Measurements from ENCODE around the gene CCDC32.

Gene CCDC32

DNA sequence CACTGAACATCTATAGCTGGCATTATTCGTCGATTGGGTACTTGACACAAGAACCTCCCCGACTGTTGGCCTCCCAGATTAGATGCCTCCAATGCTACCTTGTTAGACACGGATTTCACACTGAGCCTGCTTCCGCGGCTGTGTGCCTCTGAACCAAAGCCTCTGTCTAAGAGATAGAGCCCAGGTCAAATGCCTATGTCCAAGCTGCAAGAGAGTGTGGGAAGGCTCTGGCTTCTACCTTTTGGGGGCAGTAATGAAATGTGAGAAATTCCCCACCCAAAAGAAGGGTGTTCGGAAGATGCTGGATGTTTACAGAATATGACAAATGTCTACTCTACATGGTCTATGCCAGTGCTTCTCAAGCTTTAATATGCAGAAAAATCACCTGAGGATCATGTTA is 2.3 kb upstream of the CCDC32 start:
- no peak for DNase-seq (ENCODE audit: low read depth in 2 of 2)

GRCh38 chr15:40565333-40566238 is 744 bp upstream of the CCDC32 start:
- no peak for DNase-seq (ENCODE audit: low read depth in 2 of 2)

DNA sequence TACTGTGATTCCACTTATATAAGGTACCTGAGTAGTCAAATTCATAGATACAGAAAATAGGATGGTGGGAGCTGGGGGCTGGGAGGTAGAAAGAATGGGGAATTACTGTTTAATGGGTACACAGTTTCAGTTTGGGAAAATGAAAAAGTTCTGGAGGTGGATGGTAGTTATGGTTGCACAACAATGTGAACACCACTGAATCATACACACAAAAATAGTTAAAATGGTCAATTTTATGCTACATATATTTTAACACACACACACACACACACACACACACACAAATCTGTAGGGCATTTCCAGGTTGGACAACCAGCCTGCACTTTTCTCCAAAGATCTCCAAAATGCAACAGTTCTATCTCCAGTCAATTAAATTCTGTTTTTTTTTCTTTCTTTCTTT is 1.4 kb downstream of the CCDC32 start:
- DNase-seq (ENCODE audit: low read depth in 2 of 2), result no peak

DNA sequence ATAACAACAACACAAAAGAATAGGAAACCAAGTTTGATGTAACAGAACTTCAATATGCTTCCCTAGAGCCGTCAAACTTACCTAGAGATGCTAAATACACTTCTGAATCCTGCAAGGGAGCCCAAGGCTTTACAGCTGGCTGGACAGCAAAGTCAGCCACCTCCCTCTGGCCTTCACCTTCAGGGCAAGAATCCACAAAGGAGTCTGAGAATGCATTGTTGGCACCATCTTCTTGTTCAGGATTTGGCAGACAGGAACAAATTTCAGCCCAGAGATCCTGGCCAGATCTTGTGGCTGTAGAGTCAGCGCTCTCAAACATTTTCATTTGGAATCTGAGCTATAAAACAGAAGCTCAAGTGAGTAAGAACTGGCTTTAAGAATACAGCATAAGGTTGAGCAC is 2.2 kb downstream of the CCDC32 start:
- DNase-seq (ENCODE audit: low read depth in 2 of 2), result no peak

GRCh38 chr15:40558952-40559742 is 5.7 kb downstream of the CCDC32 start:
- no peak for DNase-seq (ENCODE audit: low read depth in 2 of 2)

- DNase-seq (ENCODE audit: low read depth in 2 of 2), result no peak
Observed at GRCh38 chr15:40555876-40556275, 9.0 kb downstream of the CCDC32 start.

GRCh38 chr15:40554161-40554525 is 10.7 kb downstream of the CCDC32 start:
- no peak for DNase-seq (ENCODE audit: low read depth in 2 of 2)

DNA sequence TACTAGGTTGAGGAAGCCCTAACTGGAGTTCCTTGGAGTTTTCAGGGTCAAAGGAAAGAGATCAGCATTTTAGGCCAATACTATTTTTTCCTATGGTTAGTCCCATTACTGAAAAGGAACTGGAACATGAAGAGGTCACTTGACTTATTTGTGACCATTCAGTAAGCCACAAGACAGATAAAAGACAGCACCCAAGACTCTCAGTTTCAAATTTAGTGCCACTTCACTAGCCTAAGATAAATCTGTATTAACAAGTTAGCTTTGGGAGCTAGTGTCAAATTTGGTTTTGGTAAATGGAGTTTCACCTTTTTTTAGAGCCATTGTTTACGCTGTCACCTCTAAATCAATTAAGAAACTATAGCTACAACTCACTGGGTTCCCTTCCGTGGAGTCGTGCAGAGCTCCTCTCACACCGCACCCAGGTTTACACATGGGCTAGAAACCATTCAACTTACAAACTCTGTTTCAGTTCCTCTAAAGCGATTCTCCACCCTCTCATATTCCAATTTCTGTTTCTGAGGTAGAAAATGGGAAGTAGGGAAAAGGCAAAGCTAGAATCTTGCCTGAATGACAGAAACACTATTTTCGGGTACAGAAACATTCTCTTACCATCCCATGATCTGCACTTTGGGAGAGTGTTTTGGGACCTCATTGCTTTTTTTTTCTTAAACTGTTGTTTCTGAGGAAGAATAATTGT is 14.4 kb downstream of the CCDC32 start:
- no peak for DNase-seq (ENCODE audit: low read depth in 2 of 2)

DNA sequence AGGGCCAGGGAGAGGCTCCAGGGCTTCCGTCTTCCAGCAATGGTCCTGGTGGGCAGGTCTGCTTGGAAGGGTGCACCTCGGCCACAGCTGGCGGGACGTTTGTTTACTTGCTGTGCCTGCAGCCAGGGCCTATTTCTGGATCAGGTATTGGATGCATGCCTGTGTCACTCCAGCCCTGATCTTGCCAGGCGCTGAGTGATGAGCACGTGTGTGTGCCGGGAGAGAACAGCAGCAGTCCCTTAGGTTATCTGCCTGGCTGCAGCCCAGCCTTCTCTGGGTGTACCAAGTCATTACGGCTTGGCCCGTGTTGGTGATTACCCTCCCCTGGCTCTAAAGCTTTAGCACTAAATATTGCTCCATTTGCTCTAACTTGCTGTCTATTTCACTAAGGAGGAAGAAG is 14.9 kb downstream of the CCDC32 start:
- DNase-seq (ENCODE audit: low read depth in 2 of 2), result no peak

DNA sequence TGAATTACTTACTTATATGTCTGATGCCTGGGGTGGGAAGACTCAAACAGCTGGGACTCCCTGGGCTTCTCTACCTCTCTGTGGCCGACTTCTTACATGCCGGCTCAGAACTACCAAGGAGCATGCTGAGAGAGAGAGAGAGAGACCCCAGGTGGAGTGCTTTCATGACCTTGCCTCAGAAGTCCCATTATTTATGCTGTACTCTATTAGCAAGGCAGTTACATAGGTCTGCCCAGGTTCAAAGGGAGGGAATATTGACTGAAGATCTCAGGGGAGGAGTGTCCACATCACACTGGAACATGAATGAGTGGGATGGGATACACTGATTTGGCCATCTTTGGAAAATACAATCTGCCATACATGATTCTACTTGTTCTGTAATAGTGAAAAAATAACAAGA is 16.2 kb downstream of the CCDC32 start:
- DNase-seq (ENCODE audit: low read depth in 2 of 2), result no peak

DNA sequence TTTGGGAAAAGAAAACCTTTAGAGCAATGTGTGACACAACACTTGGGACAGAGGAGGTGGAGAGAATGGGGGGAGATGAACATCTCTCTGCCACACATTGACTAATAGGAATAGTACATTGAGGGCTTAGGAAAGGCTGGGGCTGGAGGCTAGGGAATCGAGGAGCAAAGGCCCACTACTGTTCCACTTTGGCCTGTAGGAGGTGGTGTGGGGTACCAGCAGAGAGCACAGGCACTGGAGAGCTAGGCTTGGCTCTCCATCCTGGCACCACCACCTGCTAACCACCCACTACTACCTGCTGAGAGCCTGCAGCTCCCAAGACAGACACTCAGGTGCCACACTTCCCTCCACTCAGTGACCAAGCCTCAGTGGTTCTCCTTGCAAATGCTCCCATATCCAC is 19.4 kb downstream of the CCDC32 start:
- DNase-seq (ENCODE audit: low read depth in 2 of 2), result no peak

DNA sequence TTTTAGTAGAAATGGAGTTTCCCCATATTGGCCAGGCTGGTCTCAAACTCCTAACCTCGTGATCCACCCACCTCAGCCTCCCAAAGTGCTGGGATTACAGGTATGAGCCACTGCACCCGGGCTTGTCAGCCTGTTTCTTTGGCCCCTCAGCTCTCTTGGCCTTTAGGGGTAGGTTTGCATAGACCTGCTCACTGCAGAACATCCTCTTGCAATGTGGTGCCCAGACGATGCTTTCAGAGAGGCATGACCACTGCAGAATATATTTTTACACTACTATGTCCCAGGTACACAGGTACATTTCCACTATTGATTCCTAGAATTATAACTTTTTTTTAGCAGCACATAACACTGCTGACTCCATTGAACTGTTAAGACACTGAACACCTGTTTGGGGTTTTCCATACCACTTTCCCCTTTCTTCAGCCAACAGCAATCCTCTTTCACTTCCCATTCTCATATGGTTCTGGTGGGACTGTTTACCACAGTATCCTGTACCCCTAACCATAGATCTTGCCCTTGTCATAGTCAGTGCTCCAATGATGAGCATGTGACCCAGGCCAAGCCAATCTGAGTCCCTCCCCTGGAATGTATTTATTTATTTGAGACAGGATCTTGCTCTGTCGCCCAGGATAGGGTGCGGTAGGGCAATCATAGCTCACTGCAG is 21.1 kb downstream of the CCDC32 start:
- DNase-seq (ENCODE audit: low read depth in 2 of 2), result no peak

DNA sequence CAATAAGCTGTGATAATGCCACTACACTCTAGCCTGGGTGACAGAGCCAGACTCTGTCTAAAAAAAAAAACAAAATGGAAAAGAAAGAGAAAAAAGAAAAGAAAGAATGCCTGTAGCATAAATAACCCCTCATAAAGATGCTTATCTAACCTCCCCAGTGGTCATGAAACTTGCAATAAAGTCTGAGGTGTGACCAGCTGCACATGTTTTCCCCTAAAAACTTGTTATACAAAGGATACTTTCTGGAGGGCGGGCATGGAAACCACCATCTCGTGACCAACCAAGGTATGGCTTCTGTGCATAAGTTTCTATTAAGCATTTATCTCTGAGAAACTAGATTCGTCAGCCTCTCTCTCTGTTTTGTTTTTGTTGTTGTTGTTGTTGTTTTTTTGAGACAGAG is 21.8 kb downstream of the CCDC32 start:
- no peak for DNase-seq (ENCODE audit: low read depth in 2 of 2)

- DNase-seq (ENCODE audit: low read depth in 2 of 2), result no peak
Observed at GRCh38 chr15:40538976-40539375, 25.9 kb downstream of the CCDC32 start.

DNA sequence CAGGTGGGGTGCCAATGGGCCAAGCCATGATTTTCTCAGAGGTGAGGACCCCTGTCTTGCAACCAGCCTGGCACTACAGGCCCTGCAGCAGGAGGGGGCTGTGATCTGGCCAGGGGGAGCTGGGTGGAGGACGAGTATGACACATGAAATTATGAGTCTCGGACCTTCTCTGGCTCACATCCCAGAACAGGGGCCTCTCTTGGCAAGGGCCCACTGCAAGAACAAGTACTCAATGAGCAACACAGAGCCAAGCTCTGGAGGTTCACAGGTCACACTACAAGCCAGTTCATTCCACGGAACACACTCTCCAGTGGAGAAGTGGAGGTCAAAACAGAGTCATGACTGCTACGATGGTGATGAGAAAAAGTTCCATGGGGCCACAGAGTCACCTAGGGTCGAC is 28.3 kb downstream of the CCDC32 start:
- DNase-seq (ENCODE audit: low read depth in 2 of 2), result no peak

DNA sequence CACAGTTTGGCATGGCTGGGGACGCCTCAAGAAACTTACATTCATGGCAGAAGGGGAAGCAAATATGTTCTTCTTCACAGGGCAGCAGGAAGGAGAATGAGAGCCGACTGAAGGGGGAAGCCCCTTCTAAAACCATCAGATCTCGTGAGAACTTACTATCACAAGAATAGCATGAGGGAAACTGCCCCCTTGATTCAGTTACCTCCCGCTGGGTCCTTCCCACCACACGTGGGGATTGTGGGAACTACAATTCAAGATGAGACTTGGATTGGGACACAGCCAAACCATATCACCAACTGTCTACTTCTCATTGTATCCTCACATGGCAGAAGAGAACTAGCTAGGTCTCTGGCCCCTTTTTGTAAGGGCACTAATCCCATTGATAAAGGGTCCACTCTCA is 30.5 kb downstream of the CCDC32 start:
- no peak for DNase-seq (ENCODE audit: low read depth in 2 of 2)

DNA sequence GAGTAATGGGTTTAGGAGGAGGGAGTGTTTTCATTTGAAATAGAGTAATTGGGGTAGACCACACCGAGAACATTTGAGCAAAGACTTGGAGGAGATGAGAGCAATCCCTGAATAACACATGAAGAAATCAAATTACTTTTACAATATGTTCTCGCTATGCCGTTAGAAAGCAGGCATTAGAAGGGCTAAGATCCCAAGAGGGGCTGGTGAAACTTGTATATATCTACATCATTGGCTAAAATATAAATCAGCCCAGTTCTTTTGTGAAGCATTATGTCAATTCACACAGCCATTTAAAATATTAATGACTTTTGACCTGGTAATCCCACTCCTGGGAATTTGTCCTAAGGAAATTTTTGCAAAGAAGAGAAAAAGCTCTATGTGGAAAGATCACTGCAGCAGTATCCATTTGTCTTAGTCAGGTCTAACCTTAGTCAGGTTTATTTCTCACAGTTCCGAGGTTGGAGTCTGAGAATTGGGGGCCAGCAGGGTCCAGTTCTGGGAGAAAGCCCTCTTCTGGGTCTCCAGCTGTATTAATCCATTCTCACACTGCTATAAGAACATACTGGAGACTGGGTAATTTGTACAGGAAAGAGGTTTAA is 31.0 kb downstream of the CCDC32 start:
- no peak for DNase-seq (ENCODE audit: low read depth in 2 of 2)

DNA sequence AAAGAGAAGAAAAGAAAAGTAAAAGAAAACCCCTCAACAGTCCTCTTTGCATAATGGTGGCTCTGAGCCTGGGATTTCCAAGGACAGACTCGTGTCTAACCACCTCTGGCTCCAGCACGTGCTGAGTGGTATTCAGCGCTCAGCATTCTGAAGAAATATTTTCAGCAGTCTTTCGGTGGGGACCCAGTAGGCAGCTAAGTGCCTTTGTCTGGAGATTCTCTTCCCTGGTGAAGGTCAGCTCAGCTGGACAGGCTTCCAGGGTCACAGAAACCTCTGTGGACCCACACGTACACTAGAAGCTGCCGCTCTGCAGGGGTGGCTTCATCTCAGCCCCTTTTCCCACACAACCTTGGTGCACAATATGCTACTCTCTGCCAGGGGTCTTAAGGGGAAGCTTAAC is 36.0 kb downstream of the CCDC32 start:
- no peak for DNase-seq (ENCODE audit: low read depth in 2 of 2)

DNA sequence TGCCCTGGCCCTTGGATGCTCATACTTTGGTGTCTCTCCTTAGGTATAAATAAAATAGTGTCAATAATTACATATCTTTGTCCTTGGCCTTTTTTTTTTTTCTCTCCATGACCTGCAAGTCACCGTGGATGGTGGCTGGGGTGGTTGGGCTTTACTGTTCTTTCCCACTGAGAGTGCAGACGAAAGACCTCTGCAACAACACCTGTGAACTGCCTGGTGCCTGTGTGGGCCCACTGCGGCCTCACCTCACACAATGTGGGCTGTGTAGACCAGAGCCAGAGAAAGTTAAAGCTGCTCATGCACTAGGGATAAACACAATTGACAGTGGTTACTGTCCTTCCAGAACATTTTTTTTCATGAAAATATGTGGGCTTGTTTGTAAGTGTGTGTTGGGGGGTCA is 39.0 kb downstream of the CCDC32 start:
- DNase-seq (ENCODE audit: low read depth in 2 of 2), result no peak

GRCh38 chr15:40523611-40524010 is 41.2 kb downstream of the CCDC32 start:
- no peak for DNase-seq (ENCODE audit: low read depth in 2 of 2)

DNA sequence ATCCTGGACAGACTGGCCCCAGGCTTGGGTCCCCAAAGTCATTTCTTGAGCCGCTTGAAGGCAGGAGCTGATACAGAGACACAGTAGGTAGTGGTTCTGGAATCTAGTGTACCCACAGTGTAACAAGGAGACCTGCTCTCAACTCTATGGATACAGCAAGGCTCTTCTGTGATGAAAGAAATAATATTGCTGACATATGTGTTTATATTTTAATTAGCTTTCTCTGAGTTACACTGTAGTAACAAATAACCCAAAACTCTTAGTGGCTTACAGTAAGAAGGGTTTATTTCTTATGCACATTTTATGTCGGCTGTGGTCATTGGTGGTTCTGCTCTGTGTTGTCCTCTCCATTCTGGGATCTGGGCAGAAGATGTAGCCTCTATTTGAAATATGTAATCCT is 48.5 kb downstream of the CCDC32 start:
- DNase-seq (ENCODE audit: low read depth in 2 of 2), result no peak

DNA sequence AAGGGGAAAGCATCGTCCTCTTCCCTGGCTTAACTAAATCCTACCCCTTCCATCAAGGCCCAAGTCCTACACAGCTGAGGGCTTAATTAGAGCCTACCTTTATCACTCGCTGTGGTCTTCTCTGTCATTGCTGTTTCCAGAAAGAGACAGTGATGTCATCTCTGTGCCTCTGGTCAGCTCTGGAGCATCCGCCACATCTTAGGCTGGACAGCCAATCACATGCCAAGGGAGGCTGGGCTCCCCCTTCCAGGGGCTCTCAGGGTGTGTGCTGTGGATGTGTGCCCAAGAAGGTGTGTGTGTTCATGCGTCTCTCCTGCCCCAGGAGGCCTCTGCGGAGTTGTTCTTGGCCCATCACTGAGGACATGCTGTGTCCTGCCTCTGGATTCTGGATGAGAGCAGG is 51.2 kb downstream of the CCDC32 start:
- no peak for DNase-seq (ENCODE audit: low read depth in 2 of 2)

Data from stimulated activated CD4-positive, alpha-beta T cell treated with anti-CD3 and anti-CD28 coated beads, Interleukin-1b, Interleukin-23, amount 100 ng/mL, for 4 hours (primary cell).